DOHH2 (cell line): Measurements from ENCODE around the gene CDC42BPA.

ENCODE experiments used
- H3F3A ChIP-seq: fragments of 200-600 bp; sonication (generic), shearing (Covaris generic); 2 replicates; pipeline ENCODE4 v1.6.0; 2016; ENCODE audit warnings: antibody characterized with exemption, mild to moderate bottlenecking; ENCODE audit not compliant: control insufficient read depth, insufficient read depth
- H3K27ac ChIP-seq: fragments of 200-600 bp; sonication (generic); 2 replicates; pipeline ENCODE4 v1.5.1; 2014; ENCODE audit warnings: low read depth, mild to moderate bottlenecking, low read length, moderate library complexity
- H3K27me3 ChIP-seq: fragments of 200-600 bp; sonication (generic); 2 replicates; pipeline ENCODE4 v1.6.1; 2014; ENCODE audit warnings: mild to moderate bottlenecking, low read length, mixed read lengths; ENCODE audit not compliant: control insufficient read depth
- H3K36me3 ChIP-seq: fragments of 200-600 bp; sonication (generic); 2 replicates; pipeline ENCODE4 v1.6.1; 2014; ENCODE audit warnings: mild to moderate bottlenecking, low read length, moderate library complexity, mixed read lengths; ENCODE audit not compliant: control insufficient read depth
- H3K4me1 ChIP-seq: fragments of 200-600 bp; sonication (generic); 2 replicates; pipeline ENCODE4 v1.6.1; 2014; ENCODE audit warnings: mild to moderate bottlenecking, low read length, mixed read lengths; ENCODE audit not compliant: control insufficient read depth
- H3K4me2 ChIP-seq: fragments of 200-600 bp; sonication (generic); 2 replicates; pipeline ENCODE4 v1.6.0; 2014; ENCODE audit warnings: mild to moderate bottlenecking, low read length, moderate library complexity
- H3K4me3 ChIP-seq: fragments of 200-600 bp; sonication (generic); 2 replicates; pipeline ENCODE4 v1.5.1; 2014; ENCODE audit warnings: mild to moderate bottlenecking, low read length, mixed read lengths
- H3K79me2 ChIP-seq: fragments of 200-600 bp; sonication (generic); 2 replicates; pipeline ENCODE4 v1.6.1; 2014; ENCODE audit warnings: mild to moderate bottlenecking, low read length, mixed read lengths; ENCODE audit not compliant: control insufficient read depth
- H3K9me2 ChIP-seq: fragments of 200-600 bp; sonication (generic); replicated peaks from 2 replicates; pipeline ENCODE4 v1.6.1; 2014; ENCODE audit warnings: mild to moderate bottlenecking, low read length, mixed read lengths; ENCODE audit not compliant: control insufficient read depth
- H3K9me3 ChIP-seq: fragments of 200-600 bp; sonication (generic); 2 replicates; pipeline ENCODE4 v1.6.1; 2014; ENCODE audit warnings: antibody characterized with exemption, low read length, mixed read lengths; ENCODE audit not compliant: control insufficient read depth, insufficient read depth
- H4K20me1 ChIP-seq: fragments of 200-600 bp; sonication (generic); 2 replicates; pipeline ENCODE4 v1.6.0; 2014; ENCODE audit warnings: low read depth, mild to moderate bottlenecking, antibody characterized with exemption, low read length, moderate library complexity; ENCODE audit not compliant: control insufficient read depth, insufficient read depth
- EZH2phosphoT487 ChIP-seq: fragments of 200-600 bp; sonication (generic); IDR thresholded peaks from 2 replicates; pipeline ENCODE4 v1.6.1; 2017; ENCODE audit warnings: borderline replicate concordance, mild to moderate bottlenecking, antibody characterized with exemption, low read length, moderate library complexity, mixed read lengths
- TF ChIP-seq, protein P1 (sequence below): fragments of 200-600 bp; sonication (generic); IDR thresholded peaks from one replicate; pipeline ENCODE4 v1.5.1; 2014; ENCODE audit warnings: antibody characterized with exemption, mild to moderate bottlenecking, low read depth, low read length; ENCODE audit not compliant: poor library complexity, severe bottlenecking

Gene CDC42BPA

GRCh38 chr1:226983992-226984364 lies 334.3 kb downstream of the CDC42BPA start:
- Histone ChIP-seq H4K20me1 (no peaks in the 10 kb centered on the region), H3K4me2 (no peak overlapping the region), H3F3A (no peaks in the 10 kb centered on the region), H3K79me2 (no peaks in the 10 kb centered on the region), H3K4me1 (no peaks in the 10 kb centered on the region), H3K27ac (no peak overlapping the region), H3K36me3 (no peaks in the 10 kb centered on the region; the same call in 1 of the 2 replicates), H3K9me3 (no peaks in the 10 kb centered on the region), H3K27me3 (no peaks in the 10 kb centered on the region), H3K9me2 (no peaks in the 10 kb centered on the region), H3K4me3 (no peak overlapping the region)
- TF ChIP-seq, protein P1, sequence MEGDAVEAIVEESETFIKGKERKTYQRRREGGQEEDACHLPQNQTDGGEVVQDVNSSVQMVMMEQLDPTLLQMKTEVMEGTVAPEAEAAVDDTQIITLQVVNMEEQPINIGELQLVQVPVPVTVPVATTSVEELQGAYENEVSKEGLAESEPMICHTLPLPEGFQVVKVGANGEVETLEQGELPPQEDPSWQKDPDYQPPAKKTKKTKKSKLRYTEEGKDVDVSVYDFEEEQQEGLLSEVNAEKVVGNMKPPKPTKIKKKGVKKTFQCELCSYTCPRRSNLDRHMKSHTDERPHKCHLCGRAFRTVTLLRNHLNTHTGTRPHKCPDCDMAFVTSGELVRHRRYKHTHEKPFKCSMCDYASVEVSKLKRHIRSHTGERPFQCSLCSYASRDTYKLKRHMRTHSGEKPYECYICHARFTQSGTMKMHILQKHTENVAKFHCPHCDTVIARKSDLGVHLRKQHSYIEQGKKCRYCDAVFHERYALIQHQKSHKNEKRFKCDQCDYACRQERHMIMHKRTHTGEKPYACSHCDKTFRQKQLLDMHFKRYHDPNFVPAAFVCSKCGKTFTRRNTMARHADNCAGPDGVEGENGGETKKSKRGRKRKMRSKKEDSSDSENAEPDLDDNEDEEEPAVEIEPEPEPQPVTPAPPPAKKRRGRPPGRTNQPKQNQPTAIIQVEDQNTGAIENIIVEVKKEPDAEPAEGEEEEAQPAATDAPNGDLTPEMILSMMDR = no peak
- TF ChIP-seq EZH2phosphoT487 = no peak

GRCh38 chr1:226983247-226983991 lies 334.9 kb downstream of the CDC42BPA start:
- Histone ChIP-seq H3K9me2 (no peaks in the 10 kb centered on the region), H3K4me2 (no peak overlapping the region), H3K4me1 (no peaks in the 10 kb centered on the region), H4K20me1 (no peaks in the 10 kb centered on the region), H3K4me3 (no peak overlapping the region), H3K27me3 (no peaks in the 10 kb centered on the region), H3K27ac (no peak overlapping the region), H3K79me2 (no peaks in the 10 kb centered on the region), H3K36me3 (no peaks in the 10 kb centered on the region; the same call in 1 of the 2 replicates), H3K9me3 (no peaks in the 10 kb centered on the region), H3F3A (no peaks in the 10 kb centered on the region)
- TF ChIP-seq, protein P1 = no peak
- no peak for TF ChIP-seq EZH2phosphoT487

GRCh38 chr1:226982451-226983177 lies 335.7 kb downstream of the CDC42BPA start:
- H3K4me3 ChIP-seq = no peak overlapping the region
- H3K79me2 ChIP-seq = no peaks in the 10 kb centered on the region
- no peak overlapping the region for H3K4me2 ChIP-seq
- H3K9me3 ChIP-seq = no peaks in the 10 kb centered on the region
- H3F3A ChIP-seq = no peaks in the 10 kb centered on the region
- H3K4me1 ChIP-seq = no peaks in the 10 kb centered on the region
- H3K36me3 ChIP-seq = no peaks in the 10 kb centered on the region; the same call in 1 of the 2 replicates
- H3K27ac ChIP-seq = no peak overlapping the region
- H4K20me1 ChIP-seq = no peaks in the 10 kb centered on the region
- TF ChIP-seq, protein P1 = no peak
- no peak for TF ChIP-seq EZH2phosphoT487
- no peaks in the 10 kb centered on the region for H3K27me3 ChIP-seq
- no peaks in the 10 kb centered on the region for H3K9me2 ChIP-seq
